ENCODE measurements around the gene VIT.

The VIT gene

GRCh38 chr2:36658277-36658748, 38.2 kb upstream of the VIT start:
- Histone ChIP-seq H3K27me3 (ENCODE audit: insufficient read depth, poor library complexity, severe bottlenecking) (no peaks in the 10 kb centered on the region), H3K27ac (replicated peaks) (no peak overlapping the region), H3K4me3 (replicated peaks; ENCODE audit: insufficient read depth, low read length) (no peak overlapping the region)
- TF ChIP-seq REST (IDR thresholded peaks at IDR 0.05; ENCODE audit: insufficient replicate concordance, low read depth) (no peak), POLR2AphosphoS5 (IDR thresholded peaks at IDR 0.05; ENCODE audit: low read depth) (no peak), SPI1 (IDR thresholded peaks at IDR 0.05; ENCODE audit: borderline replicate concordance, low read depth) (no peak), GABPA (IDR thresholded peaks at IDR 0.05; ENCODE audit: low read depth) (no peak), CTCF (IDR thresholded peaks at IDR 0.05; ENCODE audit: insufficient read depth, low read length) (no peak)
- no peak for DNase-seq (ENCODE audit: low read depth in 1 of 2, low spot score in 1 of 2)

GRCh38 chr2:36659218-36659617, 37.3 kb upstream of the VIT start:
- no peak overlapping the region for H3K27ac ChIP-seq (replicated peaks)
- no peak for DNase-seq (ENCODE audit: low read depth in 1 of 2, low spot score in 1 of 2)
- TF ChIP-seq CTCF (IDR thresholded peaks at IDR 0.05; ENCODE audit: insufficient read depth, low read length) (no peak), REST (IDR thresholded peaks at IDR 0.05; ENCODE audit: insufficient replicate concordance, low read depth) (no peak), POLR2AphosphoS5 (IDR thresholded peaks at IDR 0.05; ENCODE audit: low read depth) (no peak), GABPA (IDR thresholded peaks at IDR 0.05; ENCODE audit: low read depth) (no peak), SPI1 (IDR thresholded peaks at IDR 0.05; ENCODE audit: borderline replicate concordance, low read depth) (no peak)
- no peaks in the 10 kb centered on the region for H3K27me3 ChIP-seq (ENCODE audit: insufficient read depth, poor library complexity, severe bottlenecking)
- no peak overlapping the region for H3K4me3 ChIP-seq (replicated peaks; ENCODE audit: insufficient read depth, low read length)

- Histone ChIP-seq H3K27me3 (ENCODE audit: insufficient read depth, poor library complexity, severe bottlenecking) (no peaks in the 10 kb centered on the region), H3K4me3 (replicated peaks; ENCODE audit: insufficient read depth, low read length) (no peak overlapping the region), H3K27ac (replicated peaks) (no peak overlapping the region)
- TF ChIP-seq POLR2AphosphoS5 (IDR thresholded peaks at IDR 0.05; ENCODE audit: low read depth) (no peak), REST (IDR thresholded peaks at IDR 0.05; ENCODE audit: insufficient replicate concordance, low read depth) (no peak), CTCF (IDR thresholded peaks at IDR 0.05; ENCODE audit: insufficient read depth, low read length) (no peak), SPI1 (IDR thresholded peaks at IDR 0.05; ENCODE audit: borderline replicate concordance, low read depth) (no peak), GABPA (IDR thresholded peaks at IDR 0.05; ENCODE audit: low read depth) (no peak)
- no peak for DNase-seq (ENCODE audit: low read depth in 1 of 2, low spot score in 1 of 2)
Measured at GRCh38 chr2:36659872-36660312, 36.6 kb upstream of the VIT start.

Data from HL-60 (cell line).